HG03571 (cell line): Measurements from ENCODE around the gene KCNQ1.

Experiments
- ATAC-seq: cut with Tn5 transposase; IDR thresholded peaks from one replicate; pipeline ENCODE4 v1.9.1; 2021; ENCODE audit not compliant: unreplicated experiment

KCNQ1 gene

DNA sequence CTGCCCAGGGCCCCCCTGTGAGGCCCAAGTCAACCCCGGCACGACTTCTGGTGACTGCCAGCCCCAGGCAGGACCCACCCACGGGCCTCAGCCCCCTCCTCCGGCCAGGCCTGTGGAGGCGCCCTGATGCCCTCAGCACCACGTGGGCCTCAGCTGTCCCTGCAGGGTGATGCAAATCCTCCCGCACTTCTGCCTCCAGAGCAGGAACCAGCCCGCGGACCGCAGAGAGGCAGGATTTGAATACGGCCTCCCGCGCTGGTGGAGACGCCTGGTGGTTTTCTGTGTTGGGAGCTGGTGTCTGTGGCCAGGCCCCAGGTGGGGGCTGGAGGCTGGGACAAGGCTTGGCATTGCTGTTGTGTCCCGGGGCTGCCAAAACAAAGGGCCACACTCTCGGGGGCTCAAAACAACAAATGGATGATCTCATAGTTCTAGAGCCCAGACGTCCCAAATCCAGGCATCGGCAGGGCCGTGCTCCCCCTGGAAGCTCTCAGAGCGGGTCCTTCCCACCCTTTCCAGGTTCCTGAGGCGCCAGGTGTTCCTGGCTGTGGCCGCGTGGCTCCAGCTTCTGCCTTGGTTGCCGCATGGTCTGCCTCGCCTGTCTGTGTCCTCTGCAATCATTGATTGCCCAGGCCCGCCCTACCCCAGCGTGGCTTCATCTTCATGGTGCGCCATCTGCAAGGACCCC lies 19.9 kb upstream of the KCNQ1 start:
- ATAC-seq, result no peak

DNA sequence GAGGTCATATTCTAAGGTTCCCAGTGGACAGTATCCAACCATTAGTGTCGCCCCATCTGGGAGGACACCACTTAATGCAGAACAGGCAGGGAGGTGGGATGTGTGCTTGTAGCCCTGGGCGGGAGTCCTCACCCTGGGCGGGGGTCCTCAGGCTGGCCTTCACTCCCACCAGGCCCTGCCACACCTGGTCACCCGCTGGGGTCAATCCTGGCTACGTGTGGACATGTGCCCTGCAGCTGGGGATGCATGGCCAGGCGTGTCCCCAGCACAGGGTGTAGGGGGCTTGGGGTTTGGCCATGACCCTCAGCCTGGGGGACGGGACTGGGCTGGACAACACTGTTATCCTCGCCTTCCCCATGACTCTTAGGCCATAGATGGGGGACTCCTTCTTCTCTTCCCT lies 19.3 kb upstream of the KCNQ1 start:
- no peak for ATAC-seq

DNA sequence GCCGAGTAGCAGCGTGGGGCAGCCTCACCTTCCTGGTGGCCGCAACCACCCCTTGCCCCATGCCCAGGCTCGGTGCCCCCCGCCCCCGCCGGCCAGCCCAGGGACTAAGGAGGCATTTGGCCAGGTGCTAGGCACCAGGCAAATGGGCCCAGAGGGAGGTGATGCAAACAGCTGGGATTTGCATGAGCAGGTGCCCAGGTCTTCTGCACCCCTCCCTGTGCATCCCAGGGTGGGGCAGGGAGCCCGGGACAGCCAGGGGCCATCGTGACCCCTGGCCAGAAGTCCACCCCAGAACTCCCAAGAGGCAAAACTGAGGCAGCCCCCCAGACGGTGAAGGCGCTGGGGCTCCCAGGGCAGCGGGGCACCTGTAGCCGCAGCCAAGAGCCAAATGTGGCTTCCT lies 18.6 kb upstream of the KCNQ1 start:
- no peak for ATAC-seq

DNA sequence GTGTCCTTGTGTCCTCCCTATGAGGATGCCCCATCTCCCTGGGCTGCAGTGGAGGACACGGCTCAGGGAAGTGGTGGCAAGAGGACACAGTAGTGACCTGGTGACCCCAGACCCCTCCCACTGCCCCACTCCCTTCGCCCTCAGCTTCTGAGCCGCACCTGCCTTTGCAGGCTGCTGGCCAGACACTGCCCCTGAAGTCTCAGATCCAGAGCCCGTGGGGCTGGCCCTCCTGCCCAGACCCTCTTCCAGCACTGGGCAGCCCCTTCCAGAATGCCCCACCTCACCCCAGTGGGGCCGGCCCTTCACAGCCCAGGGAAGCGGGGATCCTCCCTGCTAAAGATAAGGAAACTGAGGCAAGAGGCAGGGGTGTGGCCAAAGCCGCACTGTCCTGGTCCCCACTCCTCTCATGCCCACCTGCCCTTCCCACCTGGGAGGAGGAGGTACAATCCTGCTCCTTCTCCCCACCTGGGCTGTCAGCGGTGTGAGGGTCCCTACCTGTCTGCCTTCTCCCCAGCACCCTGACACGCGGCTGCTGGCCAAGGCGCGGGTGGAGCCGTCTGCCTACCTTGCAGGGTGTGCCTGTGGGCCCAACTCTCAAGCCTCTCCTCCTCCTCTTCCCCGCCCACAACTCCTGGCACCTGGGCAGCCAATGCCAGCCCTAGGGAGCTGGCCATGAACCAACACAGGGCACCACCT lies 17.8 kb upstream of the KCNQ1 start:
- no peak for ATAC-seq

DNA sequence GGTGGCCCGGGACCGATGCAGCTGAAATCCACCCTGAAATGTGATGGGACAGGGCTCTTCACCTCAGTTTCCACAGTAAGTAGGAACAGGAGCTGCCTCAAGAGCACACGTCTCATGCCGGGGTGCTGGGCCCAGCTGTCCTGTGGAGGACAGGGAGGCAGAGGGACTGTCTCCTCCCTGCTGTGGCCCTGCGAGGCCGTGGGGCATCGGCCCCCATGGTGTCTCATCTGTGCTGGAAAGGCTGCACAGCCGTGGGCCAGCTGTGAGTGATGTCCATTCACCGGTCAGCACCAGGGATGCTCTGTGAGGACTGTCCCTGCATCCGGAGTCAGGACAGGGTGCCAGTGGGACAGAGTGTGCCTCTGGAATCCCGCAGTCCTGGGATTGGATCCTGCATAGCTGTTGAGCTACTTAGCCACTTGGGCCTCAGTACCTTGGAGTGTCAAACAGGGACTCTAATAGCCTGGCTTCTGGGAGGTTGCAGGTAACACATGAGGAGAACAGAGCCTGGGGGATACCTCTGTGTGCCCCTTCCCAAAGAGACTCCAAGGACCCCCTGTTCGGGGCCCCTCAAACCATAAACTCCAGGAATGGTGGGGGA lies 17.0 kb upstream of the KCNQ1 start:
- ATAC-seq, result no peak

DNA sequence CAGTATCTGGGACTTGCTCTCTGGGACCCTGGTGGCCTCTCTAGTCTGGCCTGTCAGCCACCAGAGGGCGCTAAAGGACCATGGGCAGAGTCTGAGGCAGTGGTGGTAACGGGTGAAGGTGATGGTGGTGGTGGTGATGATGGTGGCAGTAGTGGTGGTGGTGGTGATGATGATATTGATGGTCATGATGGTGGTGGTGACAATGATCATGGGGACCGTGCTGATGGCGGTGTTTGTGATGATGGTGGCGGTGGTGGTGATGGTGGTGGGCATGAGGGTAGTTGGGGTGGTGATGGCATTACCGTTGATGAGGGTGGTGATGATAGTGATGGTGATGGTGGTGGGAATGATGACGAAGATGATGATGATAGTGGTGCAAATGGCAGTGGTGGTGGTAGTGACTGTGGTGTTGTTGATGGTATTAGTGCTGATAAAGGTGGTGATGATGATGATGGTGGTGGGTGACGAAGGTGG lies 16.4 kb upstream of the KCNQ1 start:
- no peak for ATAC-seq

DNA sequence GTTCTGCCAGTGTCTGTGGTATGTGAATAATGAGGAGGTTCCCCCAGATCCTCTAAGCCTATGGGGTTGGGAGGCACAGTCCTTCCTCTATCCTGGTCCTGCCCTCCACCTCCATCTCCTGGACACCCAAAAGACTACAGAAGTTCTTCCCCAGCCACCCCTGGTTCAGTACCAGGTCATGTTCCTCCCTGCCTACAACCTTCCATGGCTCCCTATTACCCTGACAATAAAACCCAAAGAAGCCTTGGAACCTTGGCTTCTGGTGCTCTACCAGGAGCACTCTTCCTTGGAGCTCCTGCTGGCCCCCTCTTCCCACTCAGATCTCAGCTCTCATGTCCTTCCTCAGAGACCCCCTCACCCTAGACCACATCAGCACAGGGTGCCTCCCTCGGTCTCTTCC lies 13.4 kb upstream of the KCNQ1 start:
- no peak for ATAC-seq

DNA sequence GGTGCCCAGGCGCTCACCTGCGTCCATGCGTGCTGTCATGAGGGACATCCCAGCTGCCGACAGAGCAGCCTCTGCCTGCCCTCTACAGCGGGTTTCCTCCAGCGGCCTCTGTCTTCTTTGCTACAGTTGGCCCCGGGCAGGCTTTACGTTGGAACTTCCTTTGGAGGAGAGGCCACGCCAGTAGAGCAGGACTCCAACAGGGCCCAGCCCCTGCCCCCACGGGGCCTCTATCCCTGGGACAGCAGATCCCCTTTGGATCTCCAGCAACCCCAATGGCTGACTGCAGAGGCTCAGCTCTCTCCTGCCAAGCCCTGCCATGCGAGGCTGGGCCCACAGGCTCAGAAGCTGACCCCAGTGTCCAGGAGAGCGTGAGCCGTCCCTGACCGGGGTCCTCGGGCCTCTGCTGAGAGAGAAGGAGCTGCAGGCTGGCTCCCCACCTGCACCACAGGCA lies 12.6 kb upstream of the KCNQ1 start:
- no peak for ATAC-seq

DNA sequence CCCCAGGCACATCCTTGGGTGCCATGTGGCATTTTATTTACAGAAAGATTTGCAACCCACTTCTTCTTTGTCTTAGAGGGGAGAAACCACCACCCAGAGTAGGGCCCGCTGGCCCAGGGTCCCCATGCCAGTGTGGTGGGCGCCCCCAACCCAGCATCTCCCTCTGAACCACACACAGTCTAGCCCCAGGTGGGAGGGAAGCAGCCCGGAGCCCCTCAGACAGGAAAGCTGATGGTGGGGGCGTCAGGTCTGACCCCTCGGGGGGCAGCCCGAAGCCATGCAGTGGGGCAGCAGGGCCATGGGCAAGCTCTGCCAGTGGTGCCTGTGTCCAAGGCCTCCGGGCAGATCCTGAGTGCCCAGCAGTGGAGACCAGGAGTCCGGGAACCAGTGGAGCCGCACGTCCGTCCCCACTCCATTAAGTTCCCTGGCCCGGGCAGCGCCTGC lies 12.2 kb upstream of the KCNQ1 start:
- ATAC-seq, result no peak

DNA sequence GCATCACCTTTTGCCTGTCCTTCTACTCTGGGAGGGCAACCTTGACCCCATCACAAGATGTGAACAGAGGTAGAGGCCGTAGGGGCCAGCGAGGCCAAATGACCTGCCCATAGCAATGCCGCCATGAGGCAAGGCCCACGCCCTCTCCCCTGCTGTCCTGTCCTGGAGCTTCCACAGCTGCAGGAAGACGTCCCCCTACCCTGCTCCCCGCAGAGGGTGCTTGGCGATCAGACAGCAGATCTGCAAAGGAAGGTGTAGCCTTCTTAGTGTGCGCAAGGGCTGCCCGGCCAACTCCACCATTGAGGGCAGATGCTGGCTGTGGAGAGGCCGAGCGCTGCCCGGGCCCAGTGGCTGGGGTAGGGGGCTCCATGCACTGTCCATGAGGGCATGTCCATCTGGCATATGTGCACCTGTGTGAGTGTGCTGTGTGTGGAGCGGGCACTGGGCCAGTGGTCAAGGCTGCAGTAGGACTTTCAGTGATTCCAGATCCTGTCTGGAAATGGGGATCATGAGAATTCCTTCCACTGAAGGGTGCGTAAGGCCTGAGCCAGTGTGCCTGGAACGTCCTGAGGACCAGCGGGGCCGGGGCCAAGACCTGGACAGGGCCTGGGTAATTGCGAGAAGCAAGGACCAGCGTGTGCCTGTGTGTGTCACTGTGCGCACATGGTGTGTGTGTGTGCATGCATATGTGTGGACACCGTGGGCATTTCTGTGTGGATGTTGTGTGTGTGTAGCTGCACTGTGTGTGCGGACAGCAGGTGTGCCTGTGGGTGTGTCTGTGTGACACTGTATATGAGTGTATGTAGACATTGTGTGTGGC lies 11.5 kb upstream of the KCNQ1 start:
- no peak for ATAC-seq

DNA sequence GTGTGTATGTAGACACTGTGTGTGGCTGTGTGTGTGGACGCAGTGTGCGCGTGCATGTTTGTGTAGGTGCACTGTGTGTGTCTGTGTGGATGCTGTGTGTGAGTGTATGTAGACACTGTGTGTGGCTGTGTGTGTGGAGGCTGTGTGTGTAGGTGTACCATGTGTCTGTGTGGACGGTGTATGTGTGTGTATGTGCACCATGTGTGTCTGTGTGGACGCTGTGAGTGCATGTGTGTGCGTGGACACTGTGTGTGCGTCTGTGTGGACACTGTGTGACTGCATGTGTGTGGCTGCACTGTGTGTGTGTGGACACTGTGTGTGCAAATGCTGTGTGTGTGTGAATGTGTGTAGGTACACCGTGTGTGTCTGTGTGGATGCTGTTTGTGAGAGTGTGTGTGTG lies 10.8 kb upstream of the KCNQ1 start:
- no peak for ATAC-seq

DNA sequence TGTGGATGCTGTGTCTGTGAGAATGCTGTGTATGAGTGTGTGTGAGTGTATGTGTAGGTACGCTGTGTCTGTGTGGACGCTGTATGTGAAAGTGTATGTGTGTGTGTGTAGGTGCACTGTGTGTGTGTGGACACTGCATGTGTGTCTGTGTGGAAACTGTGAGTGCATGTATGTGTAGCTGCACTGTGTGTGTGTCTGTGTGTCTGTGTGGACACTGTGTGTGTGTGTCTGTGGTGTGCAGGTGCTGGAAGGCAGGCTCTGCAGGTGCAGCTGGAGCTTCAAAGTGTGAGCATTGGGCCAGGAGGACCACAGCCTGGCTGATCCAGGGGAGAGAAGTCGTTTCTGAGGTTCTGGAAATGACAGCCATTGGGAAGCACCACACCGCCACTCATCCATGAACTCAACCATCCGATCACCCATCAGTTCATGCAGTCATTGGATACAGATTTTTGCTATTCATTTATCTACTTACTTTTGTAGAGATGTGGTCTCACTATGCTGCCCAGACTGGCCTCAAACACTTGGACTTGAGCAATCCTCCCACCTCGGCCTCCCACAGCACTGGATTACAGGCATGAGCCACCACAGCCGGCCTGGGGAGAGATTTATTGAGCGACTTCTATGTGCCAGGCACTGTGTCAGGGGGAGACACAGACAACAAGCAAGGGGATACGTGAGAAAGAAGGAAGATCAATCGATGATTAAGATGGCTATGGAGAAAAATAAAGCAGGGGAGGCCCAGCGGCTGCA lies 10.1 kb upstream of the KCNQ1 start:
- ATAC-seq, result no peak

DNA sequence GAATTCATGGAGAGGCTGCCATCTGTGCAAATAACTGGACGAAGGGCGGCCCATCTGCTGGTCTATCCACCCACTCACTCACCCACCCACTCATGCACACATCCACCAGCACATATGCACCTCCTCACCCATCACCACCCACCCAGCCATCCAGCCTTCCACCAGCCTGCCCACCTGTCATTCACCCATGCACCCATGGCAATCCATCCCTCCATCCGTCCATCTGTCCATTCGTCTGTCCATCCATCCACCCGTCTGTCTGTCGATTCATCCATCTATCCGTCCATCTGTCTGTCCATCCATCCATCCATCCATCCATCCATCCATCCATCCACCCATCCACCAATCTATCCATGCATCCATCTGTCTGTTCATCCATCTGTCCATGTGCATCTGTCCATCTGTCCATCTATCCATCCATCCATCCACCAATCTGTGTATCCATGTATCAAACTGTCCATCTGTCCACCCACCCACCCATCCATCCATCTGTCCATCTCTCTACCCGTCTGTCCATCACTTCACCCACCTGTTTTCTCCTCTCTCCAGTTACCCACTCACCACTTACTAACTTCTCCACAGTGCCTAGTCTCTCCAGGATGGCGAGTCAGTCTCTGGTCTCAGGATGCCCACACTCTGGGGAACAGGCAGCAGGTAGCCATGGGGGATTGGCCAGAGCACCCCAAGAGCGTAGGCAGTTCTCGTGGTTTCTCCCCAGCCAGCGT lies 9.4 kb upstream of the KCNQ1 start:
- ATAC-seq, result no peak

DNA sequence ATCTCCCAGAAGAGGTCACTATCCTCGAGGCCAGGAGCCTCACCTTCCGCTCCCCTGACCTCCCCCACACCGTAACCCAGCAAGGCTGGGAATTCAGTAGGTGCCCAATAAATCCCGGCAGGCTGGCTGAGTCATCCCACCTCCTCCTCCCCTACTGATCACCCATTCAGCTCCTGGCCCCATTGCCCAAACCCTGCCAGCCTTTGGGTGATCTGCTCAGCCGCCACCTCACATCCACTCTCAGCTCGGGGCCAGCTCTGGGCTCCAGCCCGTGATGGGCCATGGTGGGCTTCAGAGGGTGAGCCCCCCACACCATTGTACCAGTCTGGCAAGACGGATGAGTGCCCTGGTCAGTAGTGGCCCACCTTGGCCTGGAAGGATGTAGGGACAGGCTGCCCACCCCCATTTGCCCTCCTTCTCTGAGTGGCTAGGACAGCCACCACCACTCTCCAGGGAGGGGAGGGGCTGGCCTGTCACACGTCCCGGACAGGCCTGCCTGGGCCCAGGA lies 8.7 kb upstream of the KCNQ1 start:
- no peak for ATAC-seq

DNA sequence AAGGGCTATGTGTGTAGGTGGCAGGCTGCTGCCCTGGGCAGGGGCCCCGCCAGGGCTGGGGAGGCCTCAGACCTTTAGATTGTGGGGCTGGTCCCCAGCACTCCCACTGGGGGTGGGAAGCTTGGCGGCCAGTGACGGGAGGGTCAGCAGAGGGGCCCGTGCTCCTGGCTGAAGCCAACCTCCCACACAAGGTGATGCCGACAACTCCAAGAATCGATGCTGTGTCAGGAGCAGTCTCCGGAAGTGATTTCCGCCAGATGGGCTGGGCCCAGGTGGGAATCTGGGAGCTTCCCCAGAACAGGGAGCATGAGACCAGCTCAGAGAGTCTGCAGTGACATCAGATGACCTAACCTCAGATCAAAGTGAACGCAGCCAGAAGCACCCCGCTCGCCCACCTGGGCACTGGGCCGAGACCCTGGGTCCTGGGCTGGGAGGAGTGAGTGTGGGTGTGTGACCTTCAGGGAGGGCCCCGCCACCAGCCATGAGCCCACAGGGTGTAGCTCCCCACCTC lies 8.2 kb upstream of the KCNQ1 start:
- ATAC-seq, result no peak

DNA sequence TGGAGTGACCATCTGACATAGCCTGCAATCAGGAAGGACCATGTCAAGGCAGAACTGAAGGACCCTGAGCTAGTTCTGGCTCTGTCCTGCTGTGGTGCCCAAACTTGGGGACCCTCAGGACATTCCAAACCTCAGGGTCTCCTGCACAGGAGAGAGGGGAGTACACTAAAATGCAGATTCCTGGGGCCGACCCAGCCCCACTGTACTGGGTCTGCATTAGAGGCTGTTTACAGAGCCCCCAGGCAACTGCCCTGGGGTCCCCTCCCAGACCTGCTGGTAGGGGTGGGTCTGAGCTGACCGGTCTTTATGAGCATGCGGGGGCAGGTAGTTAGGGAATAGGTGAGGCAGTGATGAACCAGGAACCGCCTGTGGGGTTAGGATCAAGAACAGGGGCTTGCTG lies 7.3 kb upstream of the KCNQ1 start:
- ATAC-seq, result no peak

DNA sequence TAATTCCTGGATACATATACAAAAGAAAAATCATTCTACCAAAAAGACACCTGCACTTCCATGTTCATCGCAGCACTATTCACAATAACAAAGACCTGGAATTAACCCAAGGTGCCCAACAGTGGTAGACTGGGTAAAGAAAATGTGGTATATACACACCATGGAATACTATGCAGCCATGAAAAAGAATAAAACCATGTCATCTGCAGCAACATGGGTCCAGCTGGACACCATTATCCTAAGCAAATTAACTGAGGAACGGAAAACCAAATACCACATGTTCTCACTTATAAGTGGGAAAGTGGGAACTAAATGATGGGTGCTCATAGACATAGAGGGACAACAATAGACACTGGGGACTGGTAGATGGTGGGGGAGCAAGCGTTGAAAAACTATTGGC lies 5.0 kb upstream of the KCNQ1 start:
- ATAC-seq, result no peak

DNA sequence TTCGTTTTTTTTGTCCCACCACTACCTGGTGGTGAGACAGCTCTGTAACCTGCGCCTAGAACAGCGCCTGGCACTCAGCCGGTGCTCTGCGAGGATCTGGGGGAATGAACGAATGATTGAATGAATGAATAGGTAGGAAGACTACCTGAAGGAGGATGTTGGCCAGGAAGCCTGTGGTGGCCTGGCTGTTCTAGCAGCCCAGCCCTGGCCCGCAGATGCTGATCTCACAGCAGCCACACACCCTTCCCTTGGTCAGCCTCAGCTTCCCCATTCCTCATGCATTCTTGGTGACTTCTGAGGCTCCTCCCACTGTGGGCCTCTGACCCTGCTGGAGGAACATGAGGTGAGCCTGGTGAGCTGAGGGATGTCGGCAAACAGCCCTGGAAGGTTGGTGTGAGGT lies 4.2 kb upstream of the KCNQ1 start:
- no peak for ATAC-seq

DNA sequence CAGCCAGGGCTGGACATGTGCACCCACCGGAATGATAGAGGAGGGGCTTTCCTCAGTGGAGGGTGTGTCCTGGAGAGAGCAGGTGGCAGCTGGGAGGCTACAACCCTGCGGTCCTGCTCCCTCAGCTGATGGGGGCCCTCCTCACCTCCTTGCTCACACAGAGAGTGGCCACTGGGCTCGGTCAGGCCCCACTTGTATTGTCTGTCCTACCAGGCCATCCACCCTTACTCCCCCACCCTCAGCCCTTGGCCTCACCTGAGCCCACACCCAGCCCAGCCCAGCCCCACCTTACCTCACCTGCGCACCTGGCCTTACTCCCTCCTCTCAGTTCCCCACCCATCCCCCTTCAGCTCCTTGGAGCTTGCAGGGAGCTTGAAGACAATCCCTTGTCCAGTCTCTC lies 3.6 kb upstream of the KCNQ1 start:
- ATAC-seq, result no peak

DNA sequence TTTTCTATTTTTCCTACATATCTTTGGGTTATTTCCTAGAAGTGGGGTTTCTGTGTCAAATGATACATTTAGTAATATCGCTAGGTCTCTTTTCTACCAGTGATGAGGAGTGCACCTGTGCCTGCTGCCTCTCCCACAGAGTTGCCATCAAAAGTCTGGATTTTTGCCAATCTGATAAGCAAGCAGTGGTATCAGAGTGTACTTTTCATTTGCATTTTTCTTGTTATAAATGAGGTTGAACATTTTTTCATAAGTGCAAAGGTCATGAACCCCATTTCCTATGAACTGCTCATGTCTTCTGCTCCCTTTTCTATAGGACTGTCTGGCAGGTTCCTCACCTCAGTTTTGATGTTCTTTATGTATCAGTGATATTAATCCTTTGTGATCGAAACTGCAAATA lies 2.2 kb upstream of the KCNQ1 start:
- no peak for ATAC-seq
